ENCODE results near the gene RBBP7.
A peak's percentile ranks its signal among the peaks of the same experiment; 100 is the strongest.

Gene RBBP7

GRCh38 chrX:16870095-16870861, at the start of gene RBBP7:
TSS of gene RBBP7 (minus strand) at chrX:16870362. CDS start at chrX:16870053, 309 bp downstream.
- DNase-seq (ENCODE audit: low read depth in 3 of 3, low spot score in 1 of 3): peak; percentile 77 to 92 (median 82)

DNA sequence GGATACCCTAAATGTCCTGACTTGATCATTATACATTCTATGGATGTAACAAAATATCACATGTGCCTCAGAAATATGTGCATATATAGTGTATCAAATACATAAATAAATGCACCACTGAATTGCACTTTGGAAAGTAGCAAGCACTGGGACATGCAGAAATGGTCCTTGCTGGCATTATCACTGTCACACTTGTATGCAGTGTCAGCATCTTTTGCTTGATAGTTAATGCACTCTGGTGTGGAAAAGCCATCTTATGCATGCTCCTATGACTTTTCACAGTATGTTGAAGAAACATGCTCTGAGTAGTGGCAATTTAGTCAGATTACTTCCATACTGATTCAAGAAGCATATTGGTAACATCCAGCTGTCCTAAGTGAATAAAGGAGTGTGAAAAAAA, 48.8 kb upstream of the RBBP7 start:
- DNase-seq (ENCODE audit: low read depth in 3 of 3, low spot score in 1 of 3): no peak

DNA sequence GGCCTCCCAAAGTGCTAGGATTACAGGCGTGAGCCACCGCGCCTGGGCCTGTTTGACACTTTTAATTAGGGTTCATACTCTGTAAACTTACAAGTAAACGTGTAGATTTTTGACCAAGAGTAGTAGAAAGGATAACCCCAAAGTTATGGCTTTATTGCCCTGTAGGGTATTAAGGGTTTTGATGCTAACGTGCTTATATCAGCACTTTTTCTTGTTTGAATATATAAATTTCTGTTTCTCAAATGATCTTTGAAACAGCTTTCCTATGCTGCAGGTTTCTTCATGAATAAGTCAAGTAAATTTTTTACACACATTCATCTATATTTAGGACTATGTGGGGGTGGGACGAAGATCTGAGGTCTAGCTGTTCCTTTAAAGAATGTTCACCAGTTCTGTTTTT, 47.0 kb upstream of the RBBP7 start:
- no peak for DNase-seq (ENCODE audit: low read depth in 3 of 3, low spot score in 1 of 3)

DNA sequence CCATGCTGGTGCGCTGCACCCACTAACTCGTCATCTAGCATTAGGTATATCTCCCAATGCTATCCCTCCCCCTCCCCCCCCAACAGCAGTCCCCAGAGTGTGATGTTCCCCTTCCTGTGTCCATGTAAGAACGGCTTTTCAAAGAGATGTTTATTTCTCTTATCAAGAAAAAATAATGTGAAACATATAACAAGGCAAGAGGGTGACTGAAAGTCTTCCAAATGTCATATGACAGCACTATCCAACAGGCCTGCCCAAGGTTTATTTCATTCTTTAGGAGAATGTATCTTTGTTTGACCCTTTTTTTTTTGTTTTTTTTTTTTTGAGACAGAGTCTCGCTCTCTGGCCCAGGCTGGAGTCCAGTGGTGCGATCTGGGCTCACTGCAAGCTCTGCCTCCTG, 46.4 kb upstream of the RBBP7 start:
- DNase-seq (ENCODE audit: low read depth in 3 of 3, low spot score in 1 of 3): no peak

DNA sequence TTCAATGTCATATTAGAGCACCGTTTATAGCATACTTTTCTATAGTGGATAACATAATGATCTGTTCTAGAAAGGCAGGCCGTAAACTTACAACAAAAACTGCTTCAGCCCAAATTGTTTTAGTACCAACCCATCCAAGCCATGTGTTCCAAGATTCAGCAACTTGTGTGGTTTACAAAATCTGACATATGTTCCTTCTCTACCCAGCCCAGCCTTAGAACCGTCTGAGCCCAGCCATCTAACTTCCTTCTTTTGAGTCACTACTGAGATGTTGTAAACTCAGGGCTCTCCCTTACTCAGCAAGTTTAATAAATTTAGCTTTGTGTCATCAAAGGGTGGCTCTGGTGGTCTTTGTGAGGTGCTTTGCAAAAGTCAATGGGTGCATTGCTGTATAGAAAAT, 43.9 kb upstream of the RBBP7 start:
- no peak for DNase-seq (ENCODE audit: low read depth in 3 of 3, low spot score in 1 of 3)

GRCh38 chrX:16910376-16910775, 40.2 kb upstream of the RBBP7 start:
- no peak for DNase-seq (ENCODE audit: low read depth in 3 of 3, low spot score in 1 of 3)

- no peak for DNase-seq (ENCODE audit: low read depth in 3 of 3, low spot score in 1 of 3)
Measured at GRCh38 chrX:16903274-16904022, 33.3 kb upstream of the RBBP7 start.

- no peak for DNase-seq (ENCODE audit: low read depth in 3 of 3, low spot score in 1 of 3)
Measured at GRCh38 chrX:16897445-16897844, 27.3 kb upstream of the RBBP7 start.

GRCh38 chrX:16892504-16893362, 22.6 kb upstream of the RBBP7 start:
- DNase-seq (ENCODE audit: low read depth in 3 of 3, low spot score in 1 of 3): peak in 2 of 3 donors; percentile 3 to 9

DNA sequence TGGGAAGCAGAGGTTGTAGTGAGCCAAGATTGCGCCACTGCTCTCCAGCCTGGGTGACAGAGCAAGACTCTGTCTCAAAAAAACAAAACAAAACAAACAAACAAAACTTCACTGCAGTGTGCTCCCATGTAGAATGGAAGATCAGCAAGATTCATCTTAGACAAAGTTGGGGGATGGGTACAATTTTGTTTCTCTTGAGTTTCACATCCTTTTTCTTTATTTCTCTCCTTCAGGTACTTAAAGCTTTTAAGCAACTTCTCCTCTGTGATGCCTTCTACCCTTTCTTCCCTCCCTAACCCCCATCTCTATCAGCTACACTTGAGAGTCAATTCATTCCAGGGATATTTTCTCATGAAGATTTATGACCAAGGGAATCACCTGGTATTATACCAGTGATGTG, 15.5 kb upstream of the RBBP7 start:
- DNase-seq (ENCODE audit: low read depth in 3 of 3, low spot score in 1 of 3): no peak

DNA sequence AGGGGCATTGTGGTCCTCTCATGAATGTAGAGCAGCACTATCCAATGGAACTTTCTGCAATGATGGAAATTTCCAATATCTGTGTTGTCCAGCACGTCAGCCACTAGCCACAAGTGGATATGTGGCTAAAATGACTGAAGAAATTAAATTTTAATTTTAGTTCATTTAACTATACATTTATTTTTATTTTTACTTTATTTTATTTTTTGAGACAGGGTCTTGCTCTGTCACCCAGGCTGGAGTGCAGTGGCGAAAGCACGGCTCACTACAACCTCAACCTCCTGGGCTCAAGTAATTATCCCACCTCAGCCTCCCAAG, 13.3 kb upstream of the RBBP7 start:
- DNase-seq (ENCODE audit: low read depth in 3 of 3, low spot score in 1 of 3): no peak

DNA sequence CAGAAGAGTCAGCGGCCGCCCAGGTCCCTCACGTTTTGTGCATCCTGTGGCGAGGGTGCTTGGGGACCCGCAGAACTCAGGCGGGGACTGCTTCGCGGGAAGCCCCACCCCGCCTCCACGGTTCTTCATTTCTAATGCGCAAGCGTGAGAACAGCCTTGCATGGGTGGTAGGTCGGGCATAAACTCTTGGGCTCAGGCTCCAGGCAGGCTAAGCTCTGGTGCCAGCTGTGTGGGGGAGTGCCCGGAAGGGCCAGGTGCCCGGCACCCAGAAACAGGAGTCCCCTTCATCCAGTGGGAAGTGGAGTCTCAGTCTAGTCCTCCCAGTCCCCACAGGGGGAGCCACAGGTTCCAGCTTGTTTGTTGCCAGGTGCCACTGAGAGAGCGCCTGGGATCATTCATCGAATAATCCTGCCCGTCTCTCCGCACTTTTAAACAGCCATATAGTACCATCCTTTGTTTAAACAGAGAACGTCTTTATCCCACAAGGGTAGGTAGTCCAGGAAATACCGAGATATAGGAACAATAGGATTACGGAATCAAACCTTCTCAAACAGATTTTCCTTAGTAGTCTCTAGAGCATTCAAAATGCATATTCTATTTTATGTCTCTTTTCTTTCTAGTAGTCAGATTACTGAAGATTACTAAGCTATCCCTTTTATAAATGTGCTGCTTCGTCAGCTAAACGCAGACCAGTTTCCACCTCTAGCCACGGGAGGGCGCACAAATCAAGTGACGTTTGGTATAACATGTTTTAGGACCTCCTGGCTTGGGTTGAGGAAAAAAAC, 12.7 kb upstream of the RBBP7 start:
- peak in 2 of 3 donors; percentile 16 to 54 for DNase-seq (ENCODE audit: low read depth in 3 of 3, low spot score in 1 of 3)

GRCh38 chrX:16882169-16882568, 12.0 kb upstream of the RBBP7 start:
- DNase-seq (ENCODE audit: low read depth in 3 of 3, low spot score in 1 of 3): no peak

DNA sequence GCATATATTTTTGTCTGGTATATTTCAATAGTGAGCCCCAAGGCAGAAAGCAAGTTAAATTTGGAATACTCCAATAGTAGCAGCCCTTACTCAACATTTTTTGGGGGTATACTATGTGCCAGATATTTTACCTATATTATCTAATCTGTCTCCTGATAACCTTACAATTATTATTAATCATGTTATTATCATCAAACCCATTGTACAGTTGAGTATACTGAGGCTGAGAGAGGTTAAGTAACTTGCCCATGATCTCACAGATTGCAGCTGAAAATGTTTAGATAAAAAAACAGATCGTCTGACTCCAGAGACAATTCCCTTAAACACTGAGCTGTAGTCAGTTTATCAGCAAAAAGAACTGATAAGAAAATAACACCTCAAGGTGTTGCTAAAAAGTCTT, 6.5 kb upstream of the RBBP7 start:
- DNase-seq (ENCODE audit: low read depth in 3 of 3, low spot score in 1 of 3): no peak

DNA sequence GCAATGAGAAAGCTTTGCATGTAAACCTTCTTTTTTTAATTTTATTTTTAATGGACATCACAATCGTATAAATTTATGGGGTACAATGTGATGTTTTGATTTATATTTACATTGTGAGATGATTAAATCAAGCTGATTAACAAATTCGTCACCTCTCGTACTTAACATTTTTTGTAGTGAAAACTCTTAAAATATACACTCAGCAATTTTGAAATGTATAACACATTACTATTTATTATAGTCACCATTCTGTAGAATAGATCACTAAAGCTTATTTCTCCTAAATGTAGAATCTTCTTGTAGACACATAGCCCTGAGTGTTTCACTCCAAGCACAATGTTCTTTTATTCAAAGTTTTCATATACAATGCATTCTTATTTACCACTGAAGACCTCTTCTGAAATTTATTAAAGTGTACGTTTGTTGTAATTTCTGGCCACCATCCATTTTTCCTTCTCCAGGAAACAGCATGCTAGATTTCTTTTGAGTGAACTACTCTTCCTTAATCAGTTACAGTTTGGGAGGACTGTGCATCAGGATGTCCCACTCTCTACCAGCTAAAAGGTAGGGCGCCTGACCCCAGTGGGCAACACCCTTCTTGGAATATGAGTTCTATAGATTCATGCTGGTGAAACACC, 4.4 kb upstream of the RBBP7 start:
- DNase-seq (ENCODE audit: low read depth in 3 of 3, low spot score in 1 of 3): no peak

GRCh38 chrX:16873106-16873505, 2.9 kb upstream of the RBBP7 start:
- no peak for DNase-seq (ENCODE audit: low read depth in 3 of 3, low spot score in 1 of 3)

- no peak for DNase-seq (ENCODE audit: low read depth in 3 of 3, low spot score in 1 of 3)
Measured at GRCh38 chrX:16870862-16871815, 977 bp upstream of the RBBP7 start.

DNA sequence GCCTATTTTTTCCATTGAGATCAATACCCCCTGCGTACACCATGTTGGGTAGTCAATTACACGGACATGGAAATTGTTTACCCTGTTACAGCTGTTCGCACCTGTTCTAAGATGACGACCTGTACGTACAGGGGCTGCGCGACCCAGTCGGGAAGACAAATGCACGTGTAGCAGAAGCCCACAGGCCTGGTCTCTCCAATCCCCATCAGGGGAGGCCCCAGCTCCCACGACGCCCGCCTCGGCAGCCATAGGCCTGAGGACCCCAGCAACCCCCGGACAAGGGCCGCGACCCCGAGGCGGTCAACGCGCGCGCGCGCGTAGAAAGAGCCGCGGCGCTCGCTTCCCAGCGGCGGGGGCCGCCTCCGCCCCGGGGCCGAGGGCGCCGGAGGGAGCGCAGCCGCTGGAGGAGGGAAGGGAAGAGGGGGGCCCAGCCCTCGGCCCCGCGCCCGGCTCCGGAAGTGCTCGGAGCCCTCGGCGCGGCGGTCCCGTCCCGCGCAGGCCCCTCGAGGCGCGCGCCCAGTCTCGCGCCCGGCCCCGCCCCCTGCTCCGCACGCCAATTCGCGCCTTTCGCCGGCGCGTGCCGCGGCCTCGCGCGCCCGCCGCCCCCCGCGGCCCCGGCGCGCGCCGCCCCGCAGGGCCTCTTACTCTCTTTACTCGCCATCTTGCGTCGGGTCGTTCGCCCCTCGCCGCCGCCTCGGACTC, 618 bp downstream of the RBBP7 start:
- DNase-seq (ENCODE audit: low read depth in 3 of 3, low spot score in 1 of 3): peak in 1 of 3 donors; percentile 27

- no peak for DNase-seq (ENCODE audit: low read depth in 3 of 3, low spot score in 1 of 3)
Measured at GRCh38 chrX:16868920-16869319, 1.2 kb downstream of the RBBP7 start.
